NCI-H1694 (cell line): ENCODE data around the gene PSMD11.
A peak's percentile ranks its signal among the peaks of the same experiment; 100 is the strongest.
"Not testable (repeated sequence)": the region's sequence is repeated elsewhere in the genome, so short reads cannot be mapped to it uniquely, and the experiment has no call there.

Experiments
- DNase-seq: peaks from one replicate; lab custom pipeline; 2025; lab: John Stamatoyannopoulos, UW

PSMD11 gene

DNA sequence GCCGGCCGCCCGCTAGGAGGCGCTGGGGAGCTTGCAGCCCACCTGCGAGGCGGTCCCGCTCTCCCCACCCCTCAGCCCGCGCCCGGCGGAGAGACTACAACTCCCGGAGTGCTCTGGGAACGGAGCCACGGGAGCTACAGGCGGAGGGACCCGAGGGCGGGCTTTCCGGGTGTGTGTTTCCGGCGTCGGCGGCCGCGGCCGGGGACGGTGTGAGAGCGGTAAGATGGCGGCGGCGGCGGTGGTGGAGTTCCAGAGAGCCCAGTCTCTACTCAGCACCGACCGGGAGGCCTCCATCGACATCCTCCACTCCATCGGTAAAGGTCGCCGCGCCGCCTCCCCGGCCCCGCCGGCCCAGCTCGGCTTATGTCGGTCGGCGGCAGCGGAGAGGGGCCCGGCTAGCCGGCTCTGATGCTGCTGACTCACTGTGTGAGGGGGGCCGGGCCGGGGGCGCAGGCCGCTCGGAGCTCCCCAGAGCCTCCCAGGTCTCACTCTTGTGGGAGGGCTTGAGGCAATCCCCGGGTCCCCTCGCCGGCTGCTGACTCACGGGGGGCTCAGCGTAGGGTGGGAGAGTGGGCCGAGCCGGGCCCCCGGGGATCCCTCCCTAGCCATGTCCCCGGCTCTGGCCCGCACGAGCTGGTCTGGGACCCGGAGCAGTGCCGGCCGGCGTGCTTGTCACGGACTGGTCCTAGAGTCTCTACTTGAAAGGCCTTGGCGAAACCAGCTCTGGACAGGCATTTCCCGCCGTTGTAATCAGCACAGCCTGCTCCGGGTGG is at the start of gene PSMD11:
Gene PSMD11 (plus strand): TSS at position 210 of the 773 bp plus-strand sequence. CDS start 14 bp downstream, at position 224.
- DNase-seq: peak; percentile 97

GRCh38 chr17:32396343-32396742 is 48.0 kb upstream of the PSMD11 start:
- DNase-seq: no peak

DNA sequence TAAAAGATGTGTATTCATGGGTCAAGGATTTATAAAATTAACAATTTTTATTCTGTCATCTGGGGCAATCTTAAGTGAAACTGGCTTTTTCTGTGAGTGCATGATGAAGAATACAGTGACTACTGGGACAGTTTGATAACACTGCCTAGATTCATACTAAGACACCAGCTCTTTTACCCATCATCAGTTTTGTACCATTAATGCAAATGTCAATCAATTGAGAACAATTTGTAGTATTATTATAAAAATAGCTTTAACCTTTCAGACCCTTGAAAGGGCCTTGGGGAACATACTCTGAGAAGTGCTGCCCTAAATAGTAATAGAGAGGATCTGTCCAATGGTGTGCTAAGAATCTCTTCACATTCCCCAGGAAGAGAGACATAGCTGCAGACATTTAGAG is 45.4 kb upstream of the PSMD11 start:
- DNase-seq: no peak

- not testable (repeated sequence) for DNase-seq
Observed at GRCh38 chr17:32410085-32410484, 34.2 kb upstream of the PSMD11 start.

DNA sequence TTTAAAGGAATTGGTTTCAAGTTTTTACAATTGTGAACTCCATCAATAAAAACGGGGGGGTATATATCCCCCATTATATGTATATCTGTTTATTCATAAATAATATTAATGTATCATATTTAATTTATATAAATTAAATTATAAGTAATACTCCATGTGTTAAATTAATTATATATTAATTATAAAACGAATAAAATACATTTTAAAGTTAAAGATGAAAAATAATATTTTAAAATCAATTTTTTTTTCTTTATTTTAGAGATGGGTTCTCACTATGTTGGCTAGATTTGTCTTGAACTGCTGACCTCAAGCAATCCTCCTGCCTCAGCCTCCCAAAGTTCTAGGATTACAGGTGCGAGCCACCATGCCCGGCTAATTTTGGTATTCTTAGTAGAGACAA is 17.4 kb upstream of the PSMD11 start:
- DNase-seq: no peak

DNA sequence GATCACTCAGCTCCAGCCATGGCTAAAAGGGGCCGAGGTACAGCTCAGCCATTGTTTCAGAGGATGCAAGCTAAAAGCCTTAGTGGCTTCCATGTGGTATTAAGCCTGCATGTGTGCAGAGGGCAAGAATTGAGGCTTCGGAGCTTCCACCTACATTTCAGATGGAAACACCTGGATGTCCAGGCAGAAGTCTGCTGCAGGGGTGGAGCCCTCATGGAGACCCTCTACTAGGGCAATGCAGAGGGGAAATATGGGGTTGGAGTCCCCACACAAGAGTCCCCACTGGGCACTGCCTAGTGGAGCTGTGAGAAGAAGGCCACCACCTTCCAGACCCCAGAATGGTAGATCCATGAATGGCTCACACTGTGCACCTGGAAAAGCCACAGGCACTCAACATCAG is 14.7 kb upstream of the PSMD11 start:
- DNase-seq: no peak

GRCh38 chr17:32440722-32441121 is 3.6 kb upstream of the PSMD11 start:
- no peak for DNase-seq

GRCh38 chr17:32441886-32442285 is 2.4 kb upstream of the PSMD11 start:
- DNase-seq: no peak

DNA sequence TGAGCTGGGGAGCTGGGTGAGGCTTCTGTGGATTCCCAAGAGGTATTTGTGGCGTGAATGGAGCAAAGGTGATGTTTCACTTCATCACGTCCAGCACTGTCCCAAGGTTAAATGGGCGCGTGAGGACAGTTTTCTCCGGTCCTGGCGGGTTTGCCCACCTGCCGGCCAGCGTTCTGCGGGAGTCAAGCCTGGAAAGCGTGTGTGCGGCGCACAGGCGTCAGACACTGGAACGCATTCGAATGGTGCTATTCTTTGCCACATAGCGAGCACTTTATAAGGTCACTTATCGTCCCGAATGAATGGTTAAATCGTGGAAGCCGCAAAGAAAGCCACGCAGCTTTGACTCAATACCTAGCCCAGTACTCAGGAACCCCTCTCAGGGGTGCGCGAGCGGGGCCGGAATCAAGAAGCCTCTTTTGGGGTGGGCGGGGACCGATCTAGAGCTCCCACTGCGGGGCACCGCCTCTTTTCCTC is 446 bp upstream of the PSMD11 start:
- DNase-seq: no peak

DNA sequence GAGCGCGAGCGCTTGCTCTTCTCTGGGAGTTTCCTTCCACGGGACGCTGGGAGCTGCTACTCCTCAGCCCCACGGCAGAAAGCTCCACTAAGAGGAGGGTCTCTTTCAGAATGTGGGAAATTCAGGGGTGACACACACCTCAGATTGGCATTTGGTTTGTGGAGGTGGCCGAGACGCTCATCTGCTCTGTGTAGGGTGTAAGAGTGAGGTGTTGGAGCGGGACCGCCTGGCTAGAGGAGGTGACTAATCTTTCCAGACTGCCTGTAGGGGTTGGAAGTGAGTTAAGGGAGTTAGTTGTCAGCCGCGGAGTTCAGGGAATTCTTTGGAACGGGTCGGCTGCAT is 735 bp downstream of the PSMD11 start:
- no peak for DNase-seq

GRCh38 chr17:32445497-32445896 is 1.2 kb downstream of the PSMD11 start:
- no peak for DNase-seq

- DNase-seq: no peak
Observed at GRCh38 chr17:32445971-32446370, 1.7 kb downstream of the PSMD11 start.

DNA sequence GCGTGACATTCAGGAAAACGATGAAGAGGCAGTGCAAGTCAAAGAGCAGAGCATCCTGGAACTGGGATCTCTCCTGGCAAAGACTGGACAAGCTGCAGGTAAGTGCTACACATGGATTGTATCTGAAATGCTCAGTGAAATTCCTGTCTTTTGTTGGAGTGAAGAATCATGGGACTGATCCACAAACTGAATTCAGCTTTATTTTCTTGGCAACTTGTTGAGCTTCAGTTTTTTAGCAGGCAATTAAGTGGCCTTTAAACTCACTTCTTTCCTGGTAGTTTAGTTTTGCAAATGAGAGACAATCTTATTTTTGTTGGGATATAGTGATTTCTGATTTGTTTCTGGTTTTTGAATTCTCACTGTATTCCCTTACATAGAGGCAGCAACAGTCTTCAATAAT is 2.6 kb downstream of the PSMD11 start:
- DNase-seq: no peak

- no peak for DNase-seq
Observed at GRCh38 chr17:32449963-32450362, 5.7 kb downstream of the PSMD11 start.

DNA sequence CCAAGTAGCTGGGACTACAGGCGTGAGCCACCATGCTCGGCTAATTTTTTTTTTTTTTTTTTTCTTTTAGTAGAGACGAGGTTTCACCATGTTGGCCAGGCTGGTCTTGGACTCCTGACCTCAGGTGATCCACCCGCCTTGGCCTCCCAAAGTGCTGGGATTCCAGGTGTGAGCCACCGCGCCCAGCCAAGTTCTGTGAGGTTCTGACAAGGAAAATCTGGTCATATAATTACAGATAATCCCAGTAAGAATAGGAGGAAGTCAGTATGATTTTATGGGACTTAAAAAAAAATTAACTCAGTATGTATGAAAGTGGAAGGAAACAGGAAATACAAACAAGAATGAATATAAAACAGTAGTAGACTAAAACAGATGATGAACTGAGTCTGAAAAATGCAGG is 6.1 kb downstream of the PSMD11 start:
- not testable (repeated sequence) for DNase-seq

- DNase-seq: no peak
Observed at GRCh38 chr17:32451879-32452278, 7.6 kb downstream of the PSMD11 start.

GRCh38 chr17:32452281-32452680 is 8.0 kb downstream of the PSMD11 start:
- no peak for DNase-seq

DNA sequence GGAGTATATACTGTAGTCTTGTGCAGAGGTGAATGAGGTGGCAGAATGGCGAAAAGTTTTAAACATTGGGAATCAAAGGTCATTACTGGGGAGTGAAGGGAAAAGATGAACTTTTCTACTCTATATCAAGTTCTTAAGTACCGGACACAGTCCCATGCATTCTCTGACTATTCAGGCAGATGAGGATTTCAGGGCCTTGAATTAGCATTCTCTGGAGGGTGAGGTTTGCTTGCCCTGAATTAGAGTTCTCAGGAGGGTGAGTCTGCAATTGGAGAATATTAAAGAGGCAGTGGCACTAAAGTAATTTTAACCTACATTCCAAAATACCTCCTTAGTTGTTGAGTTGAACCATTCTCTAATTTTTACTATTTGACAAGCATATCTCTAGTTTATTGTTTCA is 9.1 kb downstream of the PSMD11 start:
- DNase-seq: no peak

DNA sequence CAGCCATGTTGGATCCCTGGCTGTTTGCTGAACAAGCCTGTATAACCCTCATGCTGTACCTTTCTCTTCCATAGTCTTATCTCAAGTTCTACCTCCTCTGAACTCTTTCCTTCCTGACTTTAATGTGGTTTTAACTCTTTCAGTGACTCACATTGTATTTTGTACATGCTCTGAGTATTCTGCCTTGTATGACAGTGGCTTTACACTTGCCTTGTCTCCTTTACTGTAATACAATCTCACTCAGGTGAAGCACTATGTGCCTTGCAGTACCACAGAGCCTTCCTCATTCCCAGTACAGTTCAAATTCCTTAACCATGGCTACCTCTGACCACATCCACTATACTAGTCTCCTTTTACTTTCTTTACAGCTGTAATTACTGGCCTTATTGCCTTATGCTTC is 14.1 kb downstream of the PSMD11 start:
- DNase-seq: no peak

DNA sequence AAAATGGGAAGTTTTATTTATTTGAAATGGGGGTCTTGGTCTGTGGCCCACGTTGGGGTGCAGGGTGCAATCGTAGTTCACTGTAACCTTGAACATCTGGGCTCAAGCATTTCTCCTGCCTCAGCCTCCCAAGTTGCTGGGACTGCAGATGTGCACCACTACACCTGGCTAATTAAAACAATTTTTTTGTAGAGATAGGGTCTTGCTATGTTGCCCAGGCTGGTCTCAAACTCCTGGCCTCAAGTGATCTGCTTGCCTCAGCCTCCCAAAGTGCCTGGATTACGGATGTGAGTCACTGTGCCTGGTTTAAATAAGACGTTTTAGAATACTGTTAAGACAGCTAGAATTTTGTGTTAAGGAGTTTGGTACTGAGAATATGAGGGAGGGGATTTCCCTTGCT is 15.7 kb downstream of the PSMD11 start:
- no peak for DNase-seq

- DNase-seq: no peak
Observed at GRCh38 chr17:32461498-32461852, 17.2 kb downstream of the PSMD11 start.

GRCh38 chr17:32461853-32462617 is 17.7 kb downstream of the PSMD11 start:
- DNase-seq: peak; percentile 72

DNA sequence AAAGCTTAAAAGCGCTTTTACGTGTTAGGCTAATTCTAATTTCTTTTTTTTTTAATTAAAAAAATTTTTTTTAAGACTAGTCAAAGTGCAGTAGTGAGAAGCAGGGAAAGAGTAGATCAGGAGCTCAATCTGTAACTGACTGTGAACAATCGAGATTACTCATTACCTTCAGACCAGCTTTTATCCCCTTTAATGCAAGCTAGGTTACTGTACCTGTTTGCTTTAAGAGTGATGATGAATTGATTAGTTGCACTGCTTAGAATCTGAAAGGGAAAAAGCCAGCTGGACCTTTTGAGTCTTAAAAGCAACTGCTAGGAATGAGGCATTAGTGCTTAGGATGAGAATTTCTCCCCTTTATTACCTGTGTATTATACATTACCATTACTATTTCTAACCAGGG is 19.0 kb downstream of the PSMD11 start:
- no peak for DNase-seq

DNA sequence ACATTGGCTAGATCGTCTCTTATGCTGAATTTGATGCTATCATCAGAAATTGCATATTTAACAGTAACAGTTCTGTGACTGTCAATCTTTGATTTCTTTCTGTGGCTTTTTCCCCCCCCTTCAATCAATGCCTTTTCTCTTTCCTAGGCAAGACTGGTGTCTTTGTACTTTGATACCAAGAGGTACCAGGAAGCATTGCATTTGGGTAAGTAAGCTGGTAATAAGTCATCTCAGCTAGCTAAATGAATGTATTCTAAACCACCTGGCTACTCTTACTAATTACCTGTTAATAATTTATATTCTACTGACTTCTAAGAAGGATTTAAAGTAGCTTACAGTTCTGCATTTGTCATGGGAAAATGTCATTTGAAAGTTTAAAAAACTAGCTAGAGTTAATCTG is 20.1 kb downstream of the PSMD11 start:
- DNase-seq: no peak
